Measurements from ENCODE around the gene SOWAHA.
"Not testable (repeated sequence)": the region's sequence is repeated elsewhere in the genome, so short reads cannot be mapped to it uniquely, and the experiment has no call there.

GRCh38 chr5:132854992-132855391 is 41.9 kb downstream of the SOWAHA start:
- not testable (repeated sequence) for TF ChIP-seq ZNF274 (IDR thresholded peaks at IDR 0.05; ENCODE audit: low read depth, low read length); YY1 (IDR thresholded peaks at IDR 0.05; ENCODE audit: insufficient read depth, insufficient read length); SUZ12 (IDR thresholded peaks at IDR 0.05; ENCODE audit: extremely low read depth, insufficient read depth, insufficient read length)
